ENCODE data around the gene SH2D3C. TPM values are rescaled to one million over a fixed set of nuclear protein-coding genes. Genes with fewer than 3 reads are reported as not detected.

Gene SH2D3C
- total and polyA plus RNA-seq, 9 of the 15 experiments (the other 6 are each of a cell fraction or from before 2014, with no cell fraction given), result 0.03 to 1.2 (median 0.22) TPM; not detected in 1

- TF ChIP-seq SFPQ (IDR thresholded peaks at IDR 0.05; ENCODE audit: low read depth, low read length) (no peak), THAP12 (CRISPR knock-in tag; IDR thresholded peaks at IDR 0.05) (no peak), SRSF1 (IDR thresholded peaks at IDR 0.05; ENCODE audit: low read depth, low read length) (no peak), EP300 (IDR thresholded peaks at IDR 0.05; ENCODE audit: low read length) (no peak), CBX8 (IDR thresholded peaks at IDR 0.05; ENCODE audit: borderline replicate concordance, extremely low read depth, low read depth, low read length, poor library complexity, severe bottlenecking) (no peak), TCF3 (CRISPR knock-in tag; IDR thresholded peaks at IDR 0.05) (no peak), RBM17 (IDR thresholded peaks at IDR 0.05; ENCODE audit: borderline replicate concordance, low read depth, low read length) (no peak), RCOR1 (IDR thresholded peaks at IDR 0.05; ENCODE audit: borderline replicate concordance in 1 of 2, low read depth in 2 of 2, low read length in 2 of 2) (no peak), RBM22 (IDR thresholded peaks at IDR 0.05; ENCODE audit: low read depth, low read length, poor library complexity, severe bottlenecking) (no peak), ZNF436 (CRISPR knock-in tag; IDR thresholded peaks at IDR 0.05) (no peak), ZC3H4 (CRISPR knock-in tag; IDR thresholded peaks at IDR 0.05; ENCODE audit: borderline replicate concordance) (no peak), EGR1 (conservative IDR thresholded peaks at IDR 0.05) (no peak), MXI1 (IDR thresholded peaks at IDR 0.05; ENCODE audit: low read depth, low read length) (no peak), MAZ (CRISPR knock-in tag; conservative IDR thresholded peaks at IDR 0.05 in 1 of 2, IDR thresholded peaks at IDR 0.05 in 1 of 2) (peak in 1 of 2 experiments; percentile 57; a peak in 1 of 4 replicates), CREBBP (IDR thresholded peaks at IDR 0.05; ENCODE audit: low read depth, low read length) (no peak), HMGN3 (IDR thresholded peaks at IDR 0.05; ENCODE audit: borderline replicate concordance, extremely low read depth, insufficient read length, low read depth, low read length) (peak; percentile 34), TFAM (CRISPR knock-in tag; conservative IDR thresholded peaks at IDR 0.05) (no peak), GTF2E2 (tag; IDR thresholded peaks at IDR 0.05) (no peak), ZNF766 (CRISPR knock-in tag; conservative IDR thresholded peaks at IDR 0.05) (0 out of 2 replicates have a peak, but pooled peaks have one; percentile 14), KLF16 (IDR thresholded peaks at IDR 0.05) (no peak), ZNF280B (CRISPR knock-in tag; IDR thresholded peaks at IDR 0.05) (no peak)
Measured at GRCh38 chr9:127778280-127779135, at the start of gene SH2D3C (continued).

Data from K562 (cell line).